CD14-positive monocyte (primary cell): ENCODE measurements around the gene WDR18. TPM values are rescaled to one million over a fixed set of nuclear protein-coding genes. Genes with fewer than 3 reads are reported as not detected.

ENCODE experiments used
- DNase-seq, 3 donors: peaks; one replicate each; pipeline ENCODE4 v3.0.0-alpha.2; 2011 to 2022
- H2AFZ ChIP-seq: 2 replicates; pipeline ENCODE4 v1.6.0; 2012; ENCODE audit warnings: mild to moderate bottlenecking, low read depth, low read length, inconsistent platforms; ENCODE audit not compliant: insufficient read depth, poor library complexity, severe bottlenecking
- H3K27ac ChIP-seq, 2 donors: 1 replicate in 1 of 2; 2 replicates in 1 of 2; pipeline ENCODE4 v1.5.1; 2012 to 2013; ENCODE audit warnings: low read length in 2 of 2, control low read depth in 1 of 2, inconsistent platforms in 1 of 2, low read depth in 1 of 2, mild to moderate bottlenecking in 1 of 2
- H3K27me3 ChIP-seq, 2 donors: one replicate each; pipeline versions ENCODE4 v1.6.0 to v1.6.1; 2011 to 2013; ENCODE audit warnings: low read length in 2 of 2; ENCODE audit not compliant: control insufficient read depth in 2 of 2, insufficient read depth in 2 of 2
- H3K36me3 ChIP-seq, 2 donors: replicated peaks in 1 of 2; 1 replicate in 1 of 2; 2 replicates in 1 of 2; pipeline versions ENCODE4 v1.5.1 to v1.6.1; 2012 to 2013; ENCODE audit warnings: low read length in 2 of 2, control low read depth in 1 of 2, inconsistent platforms in 1 of 2, mild to moderate bottlenecking in 1 of 2; ENCODE audit not compliant: insufficient read depth in 2 of 2, control insufficient read depth in 1 of 2
- H3K4me1 ChIP-seq, 2 donors: 1 replicate in 1 of 2; 2 replicates in 1 of 2; pipeline versions ENCODE4 v1.5.1 to v1.6.1; 2012 to 2013; ENCODE audit warnings: low read length in 2 of 2, control low read depth in 1 of 2, inconsistent platforms in 1 of 2, mild to moderate bottlenecking in 1 of 2, moderate library complexity in 1 of 2; ENCODE audit not compliant: insufficient read depth in 2 of 2, control insufficient read depth in 1 of 2
- H3K4me2 ChIP-seq: replicated peaks from 2 replicates; pipeline ENCODE3; 2012; ENCODE audit warnings: low read length, moderate library complexity, mild to moderate bottlenecking; ENCODE audit not compliant: poor library complexity, severe bottlenecking; ENCODE audit errors: extremely low read depth
- H3K4me3 ChIP-seq, 3 experiments: fragments of 200-600 bp in 1 of 3; sonication (generic) in 1 of 3; replicated peaks in 1 of 3; 1 replicate in 2 of 3; 2 replicates in 1 of 3; pipeline ENCODE4 v1.5.1; 2011 to 2013; ENCODE audit warnings: low read length in 3 of 3, mild to moderate bottlenecking in 3 of 3, control low read depth in 2 of 3, low read depth in 2 of 3, inconsistent platforms in 1 of 3, moderate library complexity in 1 of 3
- H3K79me2 ChIP-seq: 2 replicates; pipeline ENCODE4 v1.6.0; 2012; ENCODE audit warnings: mild to moderate bottlenecking, control low read depth, inconsistent platforms, low read length, moderate library complexity; ENCODE audit not compliant: insufficient read depth
- H3K9ac ChIP-seq: 2 replicates; pipeline ENCODE4 v1.6.0; 2017; ENCODE audit warnings: low read length, mild to moderate bottlenecking; ENCODE audit not compliant: insufficient read depth, poor library complexity, severe bottlenecking
- H3K9me3 ChIP-seq, 2 donors: replicated peaks in 1 of 2; 1 replicate in 1 of 2; 2 replicates in 1 of 2; pipeline versions ENCODE4 v1.5.1 to v1.6.1; 2012 to 2013; ENCODE audit warnings: low read length in 2 of 2, control low read depth in 1 of 2; ENCODE audit not compliant: control insufficient read depth in 1 of 2, insufficient read depth in 1 of 2
- H4K20me1 ChIP-seq: 2 replicates; pipeline ENCODE4 v1.6.0; 2012; ENCODE audit warnings: mild to moderate bottlenecking, low read length, control low read depth, moderate library complexity; ENCODE audit not compliant: insufficient read depth
- H3K27ac Mint-ChIP-seq, 7 donors: one replicate each; pipeline ENCODE4 v1.8.0; 2020; ENCODE audit warnings: mild to moderate bottlenecking in 7 of 7, mixed read lengths in 7 of 7, moderate library complexity in 6 of 7, inconsistent platforms in 2 of 7
- H3K27me3 Mint-ChIP-seq, 3 donors: one replicate each; pipeline ENCODE4 v1.8.0; 2021 to 2022; ENCODE audit warnings: low read depth in 3 of 3, mild to moderate bottlenecking in 3 of 3, mixed read lengths in 3 of 3, moderate library complexity in 3 of 3, inconsistent platforms in 1 of 3
- H3K36me3 Mint-ChIP-seq, 2 donors: one replicate each; pipeline ENCODE4 v1.8.0; 2020; ENCODE audit warnings: mixed read lengths in 2 of 2, inconsistent platforms in 1 of 2, mild to moderate bottlenecking in 1 of 2
- H3K4me1 Mint-ChIP-seq: one replicate; pipeline ENCODE4 v1.8.0; 2020; ENCODE audit warnings: mild to moderate bottlenecking, mixed read lengths
- H3K4me3 Mint-ChIP-seq, 2 donors: one replicate each; pipeline ENCODE4 v1.8.0; 2020; ENCODE audit warnings: mild to moderate bottlenecking in 2 of 2, mixed read lengths in 2 of 2, moderate library complexity in 1 of 2
- H3K9me3 Mint-ChIP-seq, 7 donors: one replicate each; pipeline ENCODE4 v1.8.0; 2020 to 2022; ENCODE audit warnings: mixed read lengths in 7 of 7, mild to moderate bottlenecking in 6 of 7, moderate library complexity in 6 of 7, inconsistent platforms in 2 of 7
- CTCF ChIP-seq: fragments of 200-600 bp; IDR thresholded peaks from one replicate; pipeline ENCODE4 v1.8.0; 2022; ENCODE audit warnings: antibody characterized with exemption, mild to moderate bottlenecking
- WGBS: methylation state at CpG from one replicate; pipeline ENCODE4 v1.1.5; 2013; ENCODE audit warnings: missing lambda C conversion rate; ENCODE audit not compliant: insufficient coverage; 5-methylcytosine and 5-hydroxymethylcytosine counted together
- intact Hi-C, 2 donors: fragments of 100-400 bp; cut with micrococcal nuclease; formaldehyde crosslinking; loops; one replicate each; pipeline versions ENCODE4 v1.15.0 to v1.15.1; 2023
- polyA plus RNA-seq, 3 donors: library from polyadenylated mRNA; depleted of rRNA in 1 of 3; unstranded in 2 of 3; stranded (reverse) in 1 of 3; fragments of 300-500 nt in 2 of 3; fragments of >200 nt in 1 of 3; fragmentation: Illumina TruSeq in 2 of 3; gene quantifications; 1 replicate in 2 of 3; 2 replicates in 1 of 3; pipeline ENCODE4 v1.2.3, GENCODE V29; 2012 to 2021

WDR18 gene
- polyA plus RNA-seq, 3 donors = 21.3 to 52.7 (median 49.9) TPM

- no peak overlapping the region for H3K27ac ChIP-seq
- no peak overlapping the region for H3K9ac ChIP-seq
- H3K9me3 Mint-ChIP-seq = peaks cover 0 to 1% (median 0%) of the 10 kb centered on the region in 7 donors
- no peaks in the 10 kb centered on the region for H3K4me1 ChIP-seq
- peaks cover 9 to 28% of the 10 kb centered on the region in 2 donors for H3K36me3 Mint-ChIP-seq
- H3K4me3 Mint-ChIP-seq = no peak overlapping the region
- H3K4me1 Mint-ChIP-seq = peaks cover 3% of the 10 kb centered on the region
- TF ChIP-seq CTCF = no peak
- H3K27me3 Mint-ChIP-seq = peaks cover 0 to 2% (median 0%) of the 10 kb centered on the region in 3 donors
- H3K4me3 ChIP-seq = no peak overlapping the region
- peaks cover 54% of the 10 kb centered on the region for H4K20me1 ChIP-seq
- no peak overlapping the region for H2AFZ ChIP-seq
- no peaks in the 10 kb centered on the region for H3K9me3 ChIP-seq
- intact Hi-C loops = no loop called here
- WGBS = 92% methylated on average over 2 of the region's 10 CpGs
- no peaks in the 10 kb centered on the region for H3K79me2 ChIP-seq
- no peak overlapping the region for H3K4me2 ChIP-seq
- DNase-seq = no peak
- H3K27me3 ChIP-seq = no peaks in the 10 kb centered on the region
- H3K36me3 ChIP-seq = peaks cover 23 to 24% of the 10 kb centered on the region in 2 donors
- no peak overlapping the region for H3K27ac Mint-ChIP-seq
Observed at GRCh38 chr19:976476-976875, 7.7 kb upstream of the WDR18 start.

GRCh38 chr19:977058-977464, 7.1 kb upstream of the WDR18 start:
- no peak overlapping the region for H3K9ac ChIP-seq
- intact Hi-C loops = no loop called here
- H3K4me1 ChIP-seq = no peaks in the 10 kb centered on the region
- peaks cover 49% of the 10 kb centered on the region for H4K20me1 ChIP-seq
- peaks cover 7 to 24% of the 10 kb centered on the region in 2 donors for H3K36me3 Mint-ChIP-seq
- no peaks in the 10 kb centered on the region for H3K27me3 ChIP-seq
- H3K9me3 ChIP-seq = no peaks in the 10 kb centered on the region
- DNase-seq = no peak
- H2AFZ ChIP-seq = no peak overlapping the region
- H3K4me1 Mint-ChIP-seq = peaks cover 3% of the 10 kb centered on the region
- H3K4me2 ChIP-seq = no peak overlapping the region
- H3K79me2 ChIP-seq = no peaks in the 10 kb centered on the region
- H3K36me3 ChIP-seq = peaks cover 17 to 19% of the 10 kb centered on the region in 2 donors
- TF ChIP-seq CTCF = no peak
- H3K27me3 Mint-ChIP-seq = peaks cover 0 to 2% (median 0%) of the 10 kb centered on the region in 3 donors
- 96% methylated on average over 9 of the region's 24 CpGs for WGBS
- H3K4me3 Mint-ChIP-seq = no peak overlapping the region
- H3K27ac ChIP-seq = no peak overlapping the region
- H3K9me3 Mint-ChIP-seq = no peaks in the 10 kb centered on the region
- H3K27ac Mint-ChIP-seq = no peak overlapping the region
- H3K4me3 ChIP-seq = no peak overlapping the region
